Measurements from ENCODE around the gene TMEM107.
A peak's percentile ranks its signal among the peaks of the same experiment; 100 is the strongest.

TMEM107 gene

DNA sequence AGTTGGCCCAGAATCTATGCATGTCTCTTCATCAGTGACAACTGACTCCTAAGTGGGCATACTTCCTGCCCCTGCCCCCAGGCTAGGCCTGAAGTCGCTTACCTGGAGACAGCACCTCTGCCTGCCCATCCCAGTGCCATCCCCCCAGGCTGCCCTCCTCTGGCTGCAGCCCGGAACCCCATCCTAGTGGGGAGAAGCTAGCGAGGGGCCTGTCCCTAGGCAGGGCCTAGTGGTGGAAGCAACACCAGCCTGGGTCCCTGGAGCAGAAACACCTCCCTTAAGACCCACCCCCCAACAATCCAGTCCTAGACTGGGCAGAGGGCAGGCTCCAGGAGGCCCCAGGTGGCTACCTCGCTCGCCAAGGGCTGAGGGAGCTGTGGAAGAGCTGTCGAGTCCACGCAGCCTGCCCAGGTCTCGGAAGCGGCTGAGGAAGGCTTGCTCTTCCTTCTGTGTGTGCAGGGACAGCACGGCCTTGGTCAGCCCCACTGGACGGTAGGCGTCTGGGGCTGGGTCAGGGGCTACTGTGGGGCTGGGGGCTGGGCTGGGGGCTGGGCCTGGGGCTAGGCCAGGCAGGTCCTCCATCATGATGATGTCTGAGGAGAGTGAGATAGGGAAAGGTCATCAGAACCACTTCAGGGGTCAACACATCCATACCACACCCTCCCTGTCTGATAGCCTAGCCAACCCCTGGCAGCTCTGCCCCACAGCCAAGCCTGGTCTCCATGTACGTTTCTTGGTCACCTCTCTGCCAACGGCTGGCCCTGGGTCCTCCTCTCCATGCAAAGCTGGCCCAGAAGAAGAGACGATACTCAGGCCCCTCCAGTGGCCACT lies 31.6 kb downstream of the TMEM107 start:
- H3K36me3 ChIP-seq (ENCODE audit: control insufficient read depth in 1 of 2, insufficient read depth in 2 of 2, low read length in 2 of 2) = peaks cover 85 to 100% of the 10 kb centered on the region in 2 donors
- H3K4me3 ChIP-seq (ENCODE audit: low read depth in 1 of 2, low read length in 2 of 2) = no peak overlapping the region
- no peaks in the 10 kb centered on the region for H3K9me3 ChIP-seq (ENCODE audit: control insufficient read depth in 1 of 2, low read length in 2 of 2)
- no peak overlapping the region for H3K27ac ChIP-seq (ENCODE audit: low read length)
- H3K4me1 ChIP-seq (ENCODE audit: control insufficient read depth in 1 of 2, insufficient read depth in 2 of 2, low read length in 2 of 2) = peaks cover 0 to 24% of the 10 kb centered on the region in 2 donors
- no peaks in the 10 kb centered on the region for H3K27me3 ChIP-seq (ENCODE audit: low read depth, low read length)

DNA sequence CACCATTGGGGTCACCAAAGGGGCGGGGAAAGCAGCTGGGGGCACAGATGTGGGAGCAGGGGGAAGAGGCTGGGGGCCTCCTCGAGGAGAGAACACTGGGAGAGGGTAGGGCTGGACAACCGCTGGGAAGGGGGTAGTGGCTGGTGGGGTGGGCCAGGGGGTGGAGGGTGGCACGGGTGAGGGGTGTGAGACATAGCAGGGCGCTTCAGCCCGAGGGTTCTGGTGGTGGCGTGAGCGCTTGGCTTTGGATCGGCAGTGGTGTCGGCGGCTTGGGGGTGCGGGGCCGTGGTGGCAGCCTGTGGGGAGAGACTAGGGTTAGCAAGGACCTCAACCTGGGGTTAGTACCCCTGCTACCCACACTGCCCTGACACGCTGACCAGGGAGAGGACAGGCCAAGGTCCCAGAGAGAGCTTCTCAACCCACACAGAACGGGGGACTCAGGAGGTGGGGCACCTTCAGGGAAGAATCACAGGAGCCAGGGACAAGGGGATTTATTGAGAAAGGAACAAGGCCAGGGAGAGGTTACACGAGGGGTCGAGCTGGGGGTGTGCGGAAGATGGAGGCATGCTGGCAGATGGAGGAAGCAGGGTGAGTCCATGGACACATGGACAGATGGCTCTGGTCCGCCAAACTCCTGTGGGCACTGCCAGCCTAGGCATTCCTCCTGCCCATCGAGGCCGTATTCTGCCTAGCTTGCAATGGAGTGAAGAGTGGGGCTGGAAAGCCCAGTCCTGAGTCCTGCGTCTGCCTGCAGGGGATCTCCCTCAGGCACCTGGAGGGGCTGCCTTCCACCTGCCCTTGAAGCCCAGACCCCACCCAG lies 32.4 kb downstream of the TMEM107 start:
- H3K27me3 ChIP-seq (ENCODE audit: low read depth, low read length) = no peaks in the 10 kb centered on the region
- H3K4me1 ChIP-seq (ENCODE audit: control insufficient read depth in 1 of 2, insufficient read depth in 2 of 2, low read length in 2 of 2) = peaks cover 0 to 22% of the 10 kb centered on the region in 2 donors
- no peak overlapping the region for H3K4me3 ChIP-seq (ENCODE audit: low read depth in 1 of 2, low read length in 2 of 2)
- no peaks in the 10 kb centered on the region for H3K9me3 ChIP-seq (ENCODE audit: control insufficient read depth in 1 of 2, low read length in 2 of 2)
- H3K27ac ChIP-seq (ENCODE audit: low read length) = no peak overlapping the region
- H3K36me3 ChIP-seq (ENCODE audit: control insufficient read depth in 1 of 2, insufficient read depth in 2 of 2, low read length in 2 of 2) = peaks cover 83 to 91% of the 10 kb centered on the region in 2 donors

DNA sequence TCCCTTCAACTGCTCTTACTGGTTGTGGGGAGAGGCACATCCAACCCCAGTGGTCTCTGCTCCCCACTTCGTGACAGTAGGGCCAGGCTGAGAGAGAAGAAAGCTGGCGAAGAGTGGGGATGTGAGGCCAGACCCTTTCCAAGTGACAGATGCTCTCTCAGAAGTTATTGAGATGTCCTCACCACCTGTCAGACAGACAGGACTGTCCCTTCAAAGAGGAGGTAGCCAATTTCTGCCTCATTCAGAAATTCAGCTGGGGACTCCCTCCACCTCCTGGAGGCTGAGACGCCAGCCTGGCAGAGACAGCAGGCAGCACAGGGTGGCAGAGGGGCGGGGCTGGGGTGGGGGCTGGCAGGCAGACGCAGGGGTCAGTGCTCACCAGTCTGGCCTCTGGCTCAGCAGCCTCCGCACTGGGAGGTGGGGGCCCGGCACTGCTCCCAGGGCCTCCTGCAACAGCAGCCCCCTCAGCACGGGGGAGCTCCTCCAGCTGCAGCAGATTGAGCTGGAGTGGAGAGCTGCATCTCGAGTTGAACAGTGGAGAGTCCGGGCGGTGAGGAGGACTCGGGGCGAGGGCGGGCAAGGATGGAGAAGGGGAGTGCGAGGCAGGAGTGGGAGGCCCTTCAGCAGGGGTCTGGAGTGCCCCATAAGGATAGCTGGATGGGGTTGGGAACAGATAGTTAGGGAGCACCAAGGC lies 33.1 kb downstream of the TMEM107 start:
- H3K27me3 ChIP-seq (ENCODE audit: low read depth, low read length) = no peaks in the 10 kb centered on the region
- H3K36me3 ChIP-seq (ENCODE audit: control insufficient read depth in 1 of 2, insufficient read depth in 2 of 2, low read length in 2 of 2) = peaks cover 76 to 84% of the 10 kb centered on the region in 2 donors
- H3K9me3 ChIP-seq (ENCODE audit: control insufficient read depth in 1 of 2, low read length in 2 of 2) = no peaks in the 10 kb centered on the region
- no peak overlapping the region for H3K27ac ChIP-seq (ENCODE audit: low read length)
- H3K4me3 ChIP-seq (ENCODE audit: low read depth in 1 of 2, low read length in 2 of 2) = no peak overlapping the region
- peaks cover 0 to 19% of the 10 kb centered on the region in 2 donors for H3K4me1 ChIP-seq (ENCODE audit: control insufficient read depth in 1 of 2, insufficient read depth in 2 of 2, low read length in 2 of 2)

DNA sequence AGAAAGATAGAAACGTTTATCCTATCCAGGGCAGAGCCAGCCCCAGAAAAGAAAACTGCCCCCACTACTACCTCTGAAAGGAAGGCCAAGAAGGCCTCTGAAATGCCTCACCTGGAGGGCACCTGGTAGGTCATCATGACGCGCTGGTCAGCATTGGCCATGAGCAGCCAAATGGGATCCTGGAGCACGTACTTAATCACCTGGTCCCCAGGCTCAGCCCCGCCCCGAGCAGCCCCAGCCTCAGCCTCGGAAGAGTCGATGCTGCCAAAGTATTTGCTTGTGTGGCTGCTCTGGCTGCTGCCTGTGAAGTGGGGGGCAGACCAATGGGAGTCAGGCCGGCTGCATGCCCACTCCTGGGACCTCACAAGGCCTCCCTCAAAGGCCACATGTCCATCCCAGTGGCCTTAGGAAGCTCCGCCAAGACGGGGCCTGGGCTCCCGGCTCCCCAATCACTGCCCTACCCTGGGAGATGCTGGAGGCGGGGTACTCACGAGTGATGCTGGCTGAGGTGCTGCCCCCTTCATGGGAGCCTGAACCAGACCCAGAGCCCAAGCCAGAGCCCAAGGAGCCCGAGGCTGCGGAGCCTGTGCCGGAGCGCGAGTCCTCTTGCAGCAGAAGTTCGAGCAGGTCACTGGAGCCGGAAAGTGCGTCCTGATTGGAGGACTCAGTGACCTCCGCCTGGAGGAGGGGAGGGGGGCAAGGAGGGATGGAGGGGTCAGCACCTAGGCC lies 33.9 kb downstream of the TMEM107 start:
- H3K9me3 ChIP-seq (ENCODE audit: control insufficient read depth in 1 of 2, low read length in 2 of 2) = no peaks in the 10 kb centered on the region
- peaks cover 69 to 77% of the 10 kb centered on the region in 2 donors for H3K36me3 ChIP-seq (ENCODE audit: control insufficient read depth in 1 of 2, insufficient read depth in 2 of 2, low read length in 2 of 2)
- no peak overlapping the region for H3K4me3 ChIP-seq (ENCODE audit: low read depth in 1 of 2, low read length in 2 of 2)
- H3K27ac ChIP-seq (ENCODE audit: low read length) = no peak overlapping the region
- H3K4me1 ChIP-seq (ENCODE audit: control insufficient read depth in 1 of 2, insufficient read depth in 2 of 2, low read length in 2 of 2) = peaks cover 0 to 22% of the 10 kb centered on the region in 2 donors
- no peaks in the 10 kb centered on the region for H3K27me3 ChIP-seq (ENCODE audit: low read depth, low read length)

DNA sequence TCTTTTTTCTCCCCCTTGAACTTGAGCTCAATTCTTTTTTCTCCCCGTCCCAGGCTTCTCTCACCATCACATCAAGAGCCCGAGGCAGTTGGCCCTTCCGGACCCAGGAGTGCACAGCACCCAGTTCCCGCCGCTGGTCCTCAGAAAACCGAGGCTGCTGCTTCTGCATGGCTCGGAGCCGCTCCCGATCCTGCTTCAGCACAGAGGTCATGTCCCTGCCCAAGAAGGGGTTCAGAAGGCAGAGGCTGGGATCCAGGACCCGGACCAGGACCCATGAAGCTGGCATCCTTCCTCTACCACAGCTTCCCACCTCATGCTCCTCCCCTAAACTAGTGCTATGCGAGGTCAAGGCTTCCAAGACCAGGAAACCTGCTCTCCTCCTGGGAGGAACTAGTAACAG lies 34.4 kb downstream of the TMEM107 start:
- no peak overlapping the region for H3K27ac ChIP-seq (ENCODE audit: low read length)
- peaks cover 63 to 71% of the 10 kb centered on the region in 2 donors for H3K36me3 ChIP-seq (ENCODE audit: control insufficient read depth in 1 of 2, insufficient read depth in 2 of 2, low read length in 2 of 2)
- H3K27me3 ChIP-seq (ENCODE audit: low read depth, low read length) = no peaks in the 10 kb centered on the region
- H3K4me1 ChIP-seq (ENCODE audit: control insufficient read depth in 1 of 2, insufficient read depth in 2 of 2, low read length in 2 of 2) = peaks cover 0 to 22% of the 10 kb centered on the region in 2 donors
- H3K9me3 ChIP-seq (ENCODE audit: control insufficient read depth in 1 of 2, low read length in 2 of 2) = no peaks in the 10 kb centered on the region
- H3K4me3 ChIP-seq (ENCODE audit: low read depth in 1 of 2, low read length in 2 of 2) = no peak overlapping the region

DNA sequence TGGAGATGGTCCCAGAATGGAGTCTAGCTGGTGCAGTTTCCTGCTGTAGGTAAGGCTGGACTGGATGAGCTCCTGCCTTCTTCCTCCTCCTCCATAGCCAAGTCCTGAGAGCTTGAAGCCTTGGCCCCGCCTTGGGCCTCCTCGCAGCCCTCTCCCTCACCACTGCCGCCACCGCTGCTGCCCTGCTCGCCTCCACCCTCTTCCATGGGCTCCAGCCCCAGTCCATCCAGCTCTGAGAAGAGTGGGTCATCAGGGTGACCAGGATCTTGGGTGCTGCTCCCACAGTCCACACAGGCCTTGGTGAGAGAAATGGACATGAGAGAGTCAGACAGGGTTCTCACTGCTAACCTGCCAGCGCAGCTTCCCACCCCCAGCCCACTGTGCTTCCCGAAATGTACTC lies 35.1 kb downstream of the TMEM107 start:
- Histone ChIP-seq H3K4me3 (ENCODE audit: low read depth in 1 of 2, low read length in 2 of 2) (no peak overlapping the region), H3K36me3 (ENCODE audit: control insufficient read depth in 1 of 2, insufficient read depth in 2 of 2, low read length in 2 of 2) (peaks cover 56 to 64% of the 10 kb centered on the region in 2 donors), H3K27ac (ENCODE audit: low read length) (no peak overlapping the region), H3K9me3 (ENCODE audit: control insufficient read depth in 1 of 2, low read length in 2 of 2) (no peaks in the 10 kb centered on the region), H3K27me3 (ENCODE audit: low read depth, low read length) (no peaks in the 10 kb centered on the region), H3K4me1 (ENCODE audit: control insufficient read depth in 1 of 2, insufficient read depth in 2 of 2, low read length in 2 of 2) (peaks cover 0 to 22% of the 10 kb centered on the region in 2 donors)

DNA sequence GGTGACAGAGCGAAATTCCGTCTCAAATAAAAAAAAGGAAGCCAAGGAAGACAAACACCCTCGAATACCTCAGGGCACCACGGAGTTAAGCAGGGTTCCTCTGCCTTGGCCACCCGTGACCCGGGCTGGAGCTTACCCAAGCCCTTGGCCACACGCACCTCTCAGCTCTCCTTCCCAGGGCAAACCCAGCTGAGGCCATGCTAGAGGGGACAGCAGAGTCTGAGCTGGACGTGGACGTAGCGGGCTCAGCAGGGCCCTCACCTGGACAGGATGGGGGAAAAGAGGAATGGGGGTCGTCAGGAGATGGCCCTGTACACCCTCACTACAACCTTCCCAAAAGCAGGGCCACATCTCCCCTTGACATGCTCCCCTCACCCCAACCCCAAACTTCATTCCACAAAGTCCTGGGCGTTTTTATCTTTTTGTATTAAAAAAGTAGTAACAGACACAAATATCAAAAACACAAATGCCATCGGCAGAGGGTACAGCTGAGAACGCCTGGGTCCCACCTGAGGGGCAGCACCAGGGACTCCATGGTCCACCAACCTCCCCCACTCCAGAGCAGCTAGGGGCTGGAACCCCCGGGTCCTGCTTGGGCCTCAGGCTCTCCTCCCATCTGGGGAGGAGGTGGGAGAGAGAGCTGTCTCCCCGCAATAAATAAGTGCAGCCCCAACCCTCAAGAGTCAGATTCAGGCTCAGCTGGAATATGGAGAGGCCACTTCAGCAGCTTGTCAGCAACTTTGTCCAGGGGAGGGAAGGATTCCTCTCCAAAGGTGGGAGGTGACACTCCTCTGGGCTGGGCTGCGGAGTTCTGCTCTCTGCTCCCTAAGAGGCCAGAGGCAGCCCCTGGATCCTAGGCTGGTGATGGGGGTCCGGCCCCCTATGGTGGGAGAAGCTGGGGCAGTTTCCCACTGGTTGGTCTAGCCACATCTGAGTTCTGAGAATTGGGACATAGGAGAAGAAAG lies 35.8 kb downstream of the TMEM107 start:
- no peak overlapping the region for H3K4me3 ChIP-seq (ENCODE audit: low read depth in 1 of 2, low read length in 2 of 2)
- H3K27me3 ChIP-seq (ENCODE audit: low read depth, low read length) = no peaks in the 10 kb centered on the region
- H3K36me3 ChIP-seq (ENCODE audit: control insufficient read depth in 1 of 2, insufficient read depth in 2 of 2, low read length in 2 of 2) = peaks cover 50 to 57% of the 10 kb centered on the region in 2 donors
- peaks cover 0 to 22% of the 10 kb centered on the region in 2 donors for H3K4me1 ChIP-seq (ENCODE audit: control insufficient read depth in 1 of 2, insufficient read depth in 2 of 2, low read length in 2 of 2)
- no peak overlapping the region for H3K27ac ChIP-seq (ENCODE audit: low read length)
- H3K9me3 ChIP-seq (ENCODE audit: control insufficient read depth in 1 of 2, low read length in 2 of 2) = no peaks in the 10 kb centered on the region

DNA sequence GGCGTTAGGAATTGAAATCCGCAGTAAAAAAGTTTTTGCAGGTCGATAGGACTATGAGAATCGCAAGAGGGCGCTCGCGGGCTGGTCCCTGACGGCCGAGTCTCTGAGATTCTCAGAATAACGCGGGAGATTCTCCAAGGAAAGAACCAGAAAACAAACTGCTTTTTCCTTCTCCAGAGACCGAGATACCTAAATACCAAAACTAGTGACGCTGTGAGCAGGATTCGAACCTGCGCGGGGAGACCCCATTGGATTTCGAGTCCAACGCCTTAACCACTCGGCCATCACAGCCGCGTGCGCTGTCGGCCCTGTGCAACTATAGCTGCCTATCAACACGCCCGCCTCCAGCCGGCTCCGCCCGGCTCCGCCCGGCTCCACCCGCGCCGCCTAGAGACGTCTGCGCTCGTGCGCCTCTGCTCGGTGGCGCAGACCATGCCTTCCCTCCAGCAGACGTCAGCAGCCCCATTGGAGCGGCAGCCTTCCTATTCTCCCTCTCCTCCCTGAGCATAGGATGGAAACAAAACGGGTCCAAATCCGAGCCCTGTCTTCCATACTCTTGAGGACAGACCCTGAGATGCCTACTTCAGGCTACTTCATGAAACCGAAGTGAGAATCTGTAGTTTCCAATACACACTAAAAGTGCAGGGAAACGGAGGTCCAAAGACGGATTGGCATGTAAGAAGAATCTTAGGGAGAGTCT lies 37.4 kb downstream of the TMEM107 start:
- Histone ChIP-seq H3K4me3 (ENCODE audit: low read depth in 1 of 2, low read length in 2 of 2) (peak overlapping the region; percentile 30 to 43), H3K4me1 (ENCODE audit: control insufficient read depth in 1 of 2, insufficient read depth in 2 of 2, low read length in 2 of 2) (peaks cover 0 to 22% of the 10 kb centered on the region in 2 donors), H3K27me3 (ENCODE audit: low read depth, low read length) (no peaks in the 10 kb centered on the region), H3K9me3 (ENCODE audit: control insufficient read depth in 1 of 2, low read length in 2 of 2) (no peaks in the 10 kb centered on the region), H3K36me3 (ENCODE audit: control insufficient read depth in 1 of 2, insufficient read depth in 2 of 2, low read length in 2 of 2) (peaks cover 37 to 42% of the 10 kb centered on the region in 2 donors), H3K27ac (ENCODE audit: low read length) (peak overlapping the region; percentile 80)

DNA sequence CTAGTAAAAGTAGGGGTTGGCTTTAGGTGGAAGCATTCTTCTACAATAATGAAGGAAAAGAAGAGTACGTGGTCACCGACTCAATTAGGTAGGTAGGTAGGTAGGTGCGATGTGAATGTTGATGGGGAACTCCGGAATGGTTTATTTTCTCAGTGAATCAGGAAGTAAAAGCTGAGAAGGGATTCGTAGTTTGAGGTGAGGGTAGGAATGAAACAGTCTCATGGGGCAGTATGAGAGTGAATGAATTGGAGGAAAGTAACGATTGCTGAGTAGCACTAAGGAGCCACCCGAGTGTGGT lies 37.9 kb downstream of the TMEM107 start:
- peak overlapping the region; percentile 30 to 43 for H3K4me3 ChIP-seq (ENCODE audit: low read depth in 1 of 2, low read length in 2 of 2)
- H3K4me1 ChIP-seq (ENCODE audit: control insufficient read depth in 1 of 2, insufficient read depth in 2 of 2, low read length in 2 of 2) = peaks cover 0 to 22% of the 10 kb centered on the region in 2 donors
- H3K36me3 ChIP-seq (ENCODE audit: control insufficient read depth in 1 of 2, insufficient read depth in 2 of 2, low read length in 2 of 2) = peaks cover 35 to 37% of the 10 kb centered on the region in 2 donors
- no peaks in the 10 kb centered on the region for H3K27me3 ChIP-seq (ENCODE audit: low read depth, low read length)
- peak overlapping the region; percentile 80 for H3K27ac ChIP-seq (ENCODE audit: low read length)
- no peaks in the 10 kb centered on the region for H3K9me3 ChIP-seq (ENCODE audit: control insufficient read depth in 1 of 2, low read length in 2 of 2)
